Vagina (tissue), 2 donors: ENCODE data around the gene WDFY2.

Experiments used
- CTCF ChIP-seq, 3 experiments: fragments of 450-650 bp in 2 of 3; fragments of 200-600 bp in 1 of 3; sonication (generic) in 1 of 3; IDR thresholded peaks; one replicate each; pipeline ENCODE4 v1.5.1; 2017 to 2019; ENCODE audit warnings: antibody characterized with exemption in 3 of 3, mild to moderate bottlenecking in 2 of 3, moderate library complexity in 2 of 3
- POLR2A ChIP-seq, 2 donors: fragments of 450-650 bp; IDR thresholded peaks; one replicate each; pipeline ENCODE4 v1.6.1; 2017; ENCODE audit warnings: antibody characterized with exemption in 2 of 2, mild to moderate bottlenecking in 2 of 2, moderate library complexity in 2 of 2

- TF ChIP-seq CTCF (IDR thresholded peaks at IDR 0.05) = no peak
- TF ChIP-seq POLR2A (IDR thresholded peaks at IDR 0.05) = no peak
Observed at GRCh38 chr13:51767100-51767499, 182.8 kb downstream of the WDFY2 start.
